ENCODE measurements around the gene FAM184A.

Gene FAM184A

GRCh38 chr6:119084784-119085183, 6.3 kb upstream of the FAM184A start:
- TF ChIP-seq, protein P1, sequence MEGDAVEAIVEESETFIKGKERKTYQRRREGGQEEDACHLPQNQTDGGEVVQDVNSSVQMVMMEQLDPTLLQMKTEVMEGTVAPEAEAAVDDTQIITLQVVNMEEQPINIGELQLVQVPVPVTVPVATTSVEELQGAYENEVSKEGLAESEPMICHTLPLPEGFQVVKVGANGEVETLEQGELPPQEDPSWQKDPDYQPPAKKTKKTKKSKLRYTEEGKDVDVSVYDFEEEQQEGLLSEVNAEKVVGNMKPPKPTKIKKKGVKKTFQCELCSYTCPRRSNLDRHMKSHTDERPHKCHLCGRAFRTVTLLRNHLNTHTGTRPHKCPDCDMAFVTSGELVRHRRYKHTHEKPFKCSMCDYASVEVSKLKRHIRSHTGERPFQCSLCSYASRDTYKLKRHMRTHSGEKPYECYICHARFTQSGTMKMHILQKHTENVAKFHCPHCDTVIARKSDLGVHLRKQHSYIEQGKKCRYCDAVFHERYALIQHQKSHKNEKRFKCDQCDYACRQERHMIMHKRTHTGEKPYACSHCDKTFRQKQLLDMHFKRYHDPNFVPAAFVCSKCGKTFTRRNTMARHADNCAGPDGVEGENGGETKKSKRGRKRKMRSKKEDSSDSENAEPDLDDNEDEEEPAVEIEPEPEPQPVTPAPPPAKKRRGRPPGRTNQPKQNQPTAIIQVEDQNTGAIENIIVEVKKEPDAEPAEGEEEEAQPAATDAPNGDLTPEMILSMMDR (IDR thresholded peaks at IDR 0.05; ENCODE audit: insufficient read depth, low read length, poor library complexity, severe bottlenecking), result no peak
- Histone ChIP-seq H3K36me3 (ENCODE audit: control insufficient read depth, insufficient read depth, low read length) (no peaks in the 10 kb centered on the region), H3K27me3 (replicated peaks; ENCODE audit: control insufficient read depth, insufficient read depth, low read length) (no peaks in the 10 kb centered on the region), H3K4me3 (replicated peaks; ENCODE audit: low read depth, low read length) (no peak overlapping the region)
- DNase-seq (ENCODE audit: extremely low read depth, insufficient read length), result no peak

DNA sequence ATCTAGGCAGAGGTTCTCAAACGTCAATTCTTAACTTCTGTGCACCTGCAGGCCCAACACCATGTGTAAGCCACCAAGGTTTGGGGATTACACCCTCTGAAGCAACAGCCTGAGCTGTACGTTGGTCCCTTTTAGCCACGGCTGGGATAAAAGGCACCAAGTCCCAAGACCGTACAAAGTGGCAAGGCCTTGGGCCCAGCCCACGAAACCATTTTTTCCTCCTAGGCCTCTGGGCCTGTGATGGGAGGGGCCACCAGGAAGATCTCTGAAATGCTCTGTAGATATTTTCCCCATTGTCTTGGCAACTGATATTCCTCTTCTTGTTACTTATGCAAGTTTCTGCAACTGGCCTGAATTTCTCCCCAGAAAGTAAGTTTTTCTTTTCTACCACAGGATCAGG, 4.5 kb upstream of the FAM184A start:
- TF ChIP-seq, protein P1 (IDR thresholded peaks at IDR 0.05; ENCODE audit: insufficient read depth, low read length, poor library complexity, severe bottlenecking), result no peak
- H3K36me3 ChIP-seq (ENCODE audit: control insufficient read depth, insufficient read depth, low read length), result no peaks in the 10 kb centered on the region
- no peak for DNase-seq (ENCODE audit: extremely low read depth, insufficient read length)
- no peak overlapping the region for H3K4me3 ChIP-seq (replicated peaks; ENCODE audit: low read depth, low read length)
- H3K27me3 ChIP-seq (replicated peaks; ENCODE audit: control insufficient read depth, insufficient read depth, low read length), result no peaks in the 10 kb centered on the region

DNA sequence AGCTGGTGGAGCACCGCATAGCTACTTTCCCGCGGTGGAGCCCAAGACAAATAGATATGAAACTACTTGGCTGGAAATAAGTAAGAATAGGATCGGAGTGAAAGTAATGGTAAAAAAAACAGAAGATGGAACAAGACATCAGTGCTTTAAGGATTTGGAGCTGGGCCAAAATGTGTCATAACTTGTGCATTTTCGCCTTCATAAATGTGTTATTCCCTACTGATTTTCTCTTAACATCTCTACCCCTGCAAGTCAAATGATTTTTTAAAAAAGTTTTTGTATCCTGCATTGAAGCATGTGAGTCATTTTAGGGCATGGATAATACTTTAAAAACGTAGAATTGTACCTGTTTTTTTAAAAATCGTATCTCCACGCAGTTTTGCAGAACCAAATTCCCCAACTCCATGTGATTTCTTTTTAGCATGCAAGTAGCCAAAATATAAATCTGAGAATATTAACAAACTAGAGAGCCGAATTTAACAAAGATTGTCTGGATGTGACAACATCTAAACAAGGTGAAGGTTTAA, 882 bp upstream of the FAM184A start:
- TF ChIP-seq, protein P1 (IDR thresholded peaks at IDR 0.05; ENCODE audit: insufficient read depth, low read length, poor library complexity, severe bottlenecking), result no peak
- no peaks in the 10 kb centered on the region; the same call in none of the 2 replicates for H3K27me3 ChIP-seq (replicated peaks; ENCODE audit: control insufficient read depth, insufficient read depth, low read length)
- H3K4me3 ChIP-seq (replicated peaks; ENCODE audit: low read depth, low read length), result peak overlapping the region; percentile 63
- H3K36me3 ChIP-seq (ENCODE audit: control insufficient read depth, insufficient read depth, low read length), result no peaks in the 10 kb centered on the region
- DNase-seq (ENCODE audit: extremely low read depth, insufficient read length), result no peak

DNA sequence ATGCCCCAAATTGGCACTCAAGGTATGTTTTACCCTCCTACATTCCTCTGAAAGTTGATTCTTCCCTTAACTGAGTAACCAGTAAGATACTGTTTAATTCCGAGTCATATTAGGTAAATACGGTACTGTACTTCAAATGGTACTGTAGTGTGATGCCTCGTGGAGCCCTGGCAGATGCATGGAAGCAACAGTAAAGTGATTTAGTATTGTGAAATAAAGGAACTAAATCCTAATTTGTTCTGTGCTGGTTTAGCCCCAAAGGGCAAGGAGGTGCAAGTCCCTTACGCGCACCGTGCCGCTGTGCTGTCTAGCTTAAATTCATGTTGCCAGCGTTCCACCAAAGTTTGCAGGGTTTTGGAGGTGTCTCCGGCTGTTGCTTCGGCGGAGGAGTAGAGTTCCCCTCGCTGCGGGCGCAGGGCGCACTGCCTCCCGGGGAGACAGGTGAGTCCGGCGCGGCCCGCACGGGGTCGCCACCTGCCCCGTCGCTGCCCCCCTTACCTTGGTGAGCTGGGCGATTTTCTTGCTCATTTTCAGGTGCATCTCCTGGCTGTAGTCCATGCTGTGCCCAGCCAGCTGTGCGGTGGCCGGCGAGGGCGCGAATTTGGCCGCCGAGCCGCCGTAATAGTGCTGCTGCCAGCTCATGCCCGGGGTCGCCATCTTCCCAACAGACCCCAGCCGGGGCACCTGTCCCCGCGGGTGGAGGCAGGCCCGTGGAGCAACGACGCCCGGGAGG, 655 bp downstream of the FAM184A start:
- Histone ChIP-seq H3K27me3 (replicated peaks; ENCODE audit: control insufficient read depth, insufficient read depth, low read length) (no peaks in the 10 kb centered on the region; the same call in none of the 2 replicates), H3K36me3 (ENCODE audit: control insufficient read depth, insufficient read depth, low read length) (no peaks in the 10 kb centered on the region), H3K4me3 (replicated peaks; ENCODE audit: low read depth, low read length) (peak overlapping the region; percentile 63)
- TF ChIP-seq, protein P1 (IDR thresholded peaks at IDR 0.05; ENCODE audit: insufficient read depth, low read length, poor library complexity, severe bottlenecking), result peak; percentile 27
- DNase-seq (ENCODE audit: extremely low read depth, insufficient read length), result peak; percentile 26

GRCh38 chr6:119077391-119077642, 1.1 kb downstream of the FAM184A start:
- H3K4me3 ChIP-seq (replicated peaks; ENCODE audit: low read depth, low read length), result no peak overlapping the region
- TF ChIP-seq, protein P1 (IDR thresholded peaks at IDR 0.05; ENCODE audit: insufficient read depth, low read length, poor library complexity, severe bottlenecking), result no peak

More at GRCh38 chr6:119077391-119077642, 1.1 kb downstream of the FAM184A start:
- Histone ChIP-seq H3K36me3 (ENCODE audit: control insufficient read depth, insufficient read depth, low read length) (no peaks in the 10 kb centered on the region), H3K27me3 (replicated peaks; ENCODE audit: control insufficient read depth, insufficient read depth, low read length) (no peaks in the 10 kb centered on the region; the same call in none of the 2 replicates)
- DNase-seq (ENCODE audit: extremely low read depth, insufficient read length), result no peak

Data from GM06990 (cell line).